ENCODE data around the gene CRYBG1. TPM values are rescaled to one million over a fixed set of nuclear protein-coding genes. Genes with fewer than 3 reads are reported as not detected.

The CRYBG1 gene
- total and polyA plus RNA-seq, 2 donors (not counting 3 experiments of a cell fraction or from before 2014, with no cell fraction given) = 4.1 to 30.1 TPM

DNA sequence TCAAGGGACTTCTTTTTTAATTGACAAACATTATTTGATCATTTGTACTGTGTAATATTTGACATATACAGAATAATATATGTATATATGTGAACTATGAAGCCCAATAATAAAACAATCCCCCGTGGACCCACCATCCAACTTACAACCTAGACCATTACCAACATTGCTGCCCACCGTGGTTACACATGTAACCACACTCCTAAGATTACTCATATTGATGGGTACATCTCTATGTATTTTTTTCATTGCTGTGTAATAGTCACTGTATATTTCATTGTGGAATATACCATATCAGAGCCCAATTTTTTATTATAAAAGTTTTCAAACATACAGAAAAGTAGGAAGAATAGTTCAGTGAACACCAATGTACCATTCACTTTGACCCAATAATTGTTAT is 174.5 kb downstream of the CRYBG1 start:
- H3K27ac ChIP-seq (ENCODE audit: insufficient read depth, low read depth, low read length) = no peak overlapping the region
- no peak overlapping the region for H3K4me3 ChIP-seq (replicated peaks in 1 of 3; ENCODE audit: insufficient read depth in 1 of 3, low read depth in 1 of 3, low read length in 3 of 3)
- ChIA-PET POLR2A (no interaction called here), CTCF (interaction anchor here (1.1 to 1.8 kb wide), 3 partner anchors 16 to 31 kb away, joined by 3 to 13 read pairs (median 4); no protein-coding TSS in a partner anchor)
- no peaks in the 10 kb centered on the region for H3K9me1 ChIP-seq (replicated peaks; ENCODE audit: control insufficient read depth, extremely low read depth, insufficient read depth, low read length)
- no peaks in the 10 kb centered on the region for H3K27me3 ChIP-seq (ENCODE audit: control insufficient read depth in 2 of 2, insufficient read depth in 2 of 2, low read length in 2 of 2)
- TF ChIP-seq FOS (IDR thresholded peaks at IDR 0.05; ENCODE audit: borderline replicate concordance, insufficient read depth, low read length) (no peak), MAX (IDR thresholded peaks at IDR 0.05; ENCODE audit: insufficient read depth, insufficient read length) (no peak), POLR2AphosphoS5 (IDR thresholded peaks at IDR 0.05; ENCODE audit: insufficient read depth, low read depth, low read length) (no peak), MYC (IDR thresholded peaks at IDR 0.05; ENCODE audit: low read depth, low read length) (no peak), POLR2A (IDR thresholded peaks at IDR 0.05; ENCODE audit: low read depth, low read length) (no peak), JUN (IDR thresholded peaks at IDR 0.05; ENCODE audit: borderline replicate concordance, insufficient read depth, insufficient read length, low read depth) (no peak), CTCF (IDR thresholded peaks at IDR 0.05; ENCODE audit: extremely low read depth in 1 of 2, insufficient read depth in 1 of 2, low read depth in 1 of 2, low read length in 2 of 2) (no peak), GATA2 (IDR thresholded peaks at IDR 0.05; ENCODE audit: insufficient read depth, insufficient read length, low read depth, low read length) (no peak), EZH2 (IDR thresholded peaks at IDR 0.05; ENCODE audit: borderline replicate concordance, low read depth, low read length, severe bottlenecking) (no peak)
- no peaks in the 10 kb centered on the region for H4K20me1 ChIP-seq (replicated peaks; ENCODE audit: control insufficient read depth, extremely low read depth, insufficient read depth, low read length)
- H3K36me3 ChIP-seq (ENCODE audit: control insufficient read depth in 2 of 2, extremely low read depth in 1 of 2, insufficient read depth in 2 of 2, low read length in 2 of 2) = no peaks in the 10 kb centered on the region
- H3K9ac ChIP-seq (replicated peaks; ENCODE audit: extremely low read depth, insufficient read depth, low read length) = no peak overlapping the region
- no peak for DNase-seq (ENCODE audit: low read depth, low spot score)
- no TSS peak for BruUV-seq (replicated peaks)
- intact Hi-C loops (cut with micrococcal nuclease) (no loop called here), dilution Hi-C loops (cut with MboI; ENCODE audit: extremely low pct_ligation_motif_present, low sequenced_read_pairs) (no loop called here)
- FAIRE-seq = no peak
- no peak overlapping the region for H2AFZ ChIP-seq (ENCODE audit: low read depth, low read length)
- no peak overlapping the region for H3K4me2 ChIP-seq (ENCODE audit: insufficient read depth, low read length)
- peaks cover 17% of the 10 kb centered on the region for H3K4me1 ChIP-seq (ENCODE audit: control insufficient read depth, extremely low read depth, insufficient read depth, low read length)
- no peaks in the 10 kb centered on the region for H3K9me3 ChIP-seq (replicated peaks; ENCODE audit: control insufficient read depth, insufficient read depth, low read length)
- no peaks in the 10 kb centered on the region for H3K79me2 ChIP-seq (ENCODE audit: control insufficient read depth, insufficient read depth, low read length)
